Small intestine (tissue), 7 donors: ENCODE measurements around the gene C5orf47. TPM values are rescaled to one million over a fixed set of nuclear protein-coding genes. Genes with fewer than 3 reads are reported as not detected.
A peak's percentile ranks its signal among the peaks of the same experiment; 100 is the strongest.

Experiments used
- DNase-seq, 2 donors: peaks; one replicate each; pipeline versions ENCODE4 v3.0.0 to v3.0.0-alpha.2; 2013
- FAIRE-seq: peaks from 2 replicates; lab custom pipeline; 2012; peaks lifted over from hg19 to GRCh38; lab: Jason Lieb, UNC
- H3K27ac ChIP-seq, 3 donors: one replicate each; pipeline ENCODE4 v1.5.1; 2013; ENCODE audit warnings: low read length in 2 of 3, mild to moderate bottlenecking in 2 of 3, control low read depth in 1 of 3, inconsistent platforms in 1 of 3, low read depth in 1 of 3, moderate library complexity in 1 of 3
- H3K27me3 ChIP-seq, 3 donors: one replicate each; pipeline ENCODE4 v1.6.1; 2013; ENCODE audit warnings: low read length in 3 of 3, inconsistent platforms in 1 of 3; ENCODE audit not compliant: control insufficient read depth in 3 of 3, insufficient read depth in 3 of 3
- H3K36me3 ChIP-seq, 3 donors: one replicate each; pipeline ENCODE4 v1.6.1; 2013; ENCODE audit warnings: low read length in 3 of 3, inconsistent platforms in 1 of 3, low read depth in 1 of 3, mild to moderate bottlenecking in 1 of 3, moderate library complexity in 1 of 3; ENCODE audit not compliant: control insufficient read depth in 3 of 3, insufficient read depth in 2 of 3
- H3K4me1 ChIP-seq, 3 donors: one replicate each; pipeline ENCODE4 v1.6.1; 2013; ENCODE audit warnings: low read length in 2 of 3, inconsistent platforms in 1 of 3, low read depth in 1 of 3, mild to moderate bottlenecking in 1 of 3, moderate library complexity in 1 of 3; ENCODE audit not compliant: control insufficient read depth in 3 of 3, insufficient read depth in 2 of 3
- H3K4me3 ChIP-seq, 3 donors: one replicate each; pipeline ENCODE4 v1.5.1; 2013; ENCODE audit warnings: low read length in 3 of 3, control low read depth in 1 of 3, inconsistent platforms in 1 of 3, low read depth in 1 of 3, mild to moderate bottlenecking in 1 of 3, moderate library complexity in 1 of 3
- H3K9me3 ChIP-seq, 2 donors: one replicate each; pipeline ENCODE4 v1.6.1; 2013; ENCODE audit warnings: low read depth in 1 of 2, low read length in 1 of 2; ENCODE audit not compliant: control insufficient read depth in 2 of 2, insufficient read depth in 1 of 2
- WGBS, 3 donors: extraction: QIAGEN DNeasy Blood & Tissue Kit; methylation state at CpG; one replicate each; pipeline ENCODE4 v1.1.7; 2013; 5-methylcytosine and 5-hydroxymethylcytosine counted together
- polyA plus RNA-seq, 4 donors: library from polyadenylated mRNA; stranded (reverse) in 3 of 4; unstranded in 1 of 4; fragments of 200-250 nt in 3 of 4; fragments of 120-200 nt in 1 of 4; gene quantifications; one replicate each; pipeline versions ENCODE4 v1.2.1 to v1.2.3, GENCODE V29; 2013
- donor health status: healthy with polysubstance abuse.
- donor health status: control.
- donor health status: control.
- donor health status: Bipolar disorder and iron deficiency.
- donor health status: healthy.

The C5orf47 gene
- polyA plus RNA-seq, 4 donors, result 0.06 TPM; not detected in 3

DNA sequence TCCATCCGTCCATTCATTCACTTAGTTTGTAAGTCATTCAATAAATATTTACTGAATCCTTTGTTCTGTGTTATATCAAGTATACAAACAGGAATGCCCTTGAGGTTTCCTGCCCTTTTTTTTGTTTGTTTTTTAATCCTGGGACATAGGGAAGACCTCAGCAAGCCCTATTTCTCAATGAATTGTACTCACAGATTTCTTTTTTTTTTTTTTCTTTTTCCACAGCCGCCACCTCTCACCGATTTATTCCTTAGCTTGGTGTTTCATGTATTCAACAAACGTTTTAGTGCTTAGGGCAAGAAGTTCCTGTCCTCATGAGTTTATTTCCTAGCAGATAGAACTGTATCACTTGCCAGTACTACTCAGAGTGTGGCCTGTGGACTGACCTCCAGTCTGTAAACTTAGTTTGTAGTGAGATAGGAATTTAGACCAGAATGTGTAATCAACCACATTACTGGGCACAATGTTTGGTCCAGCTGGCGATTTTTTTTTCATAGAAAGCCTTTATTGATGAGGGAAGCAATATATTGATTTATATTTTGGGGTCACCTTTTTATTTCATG lies 35.4 kb upstream of the C5orf47 start:
- H3K36me3 ChIP-seq, result peaks cover 10 to 20% (median 16%) of the 10 kb centered on the region in 3 donors

DNA sequence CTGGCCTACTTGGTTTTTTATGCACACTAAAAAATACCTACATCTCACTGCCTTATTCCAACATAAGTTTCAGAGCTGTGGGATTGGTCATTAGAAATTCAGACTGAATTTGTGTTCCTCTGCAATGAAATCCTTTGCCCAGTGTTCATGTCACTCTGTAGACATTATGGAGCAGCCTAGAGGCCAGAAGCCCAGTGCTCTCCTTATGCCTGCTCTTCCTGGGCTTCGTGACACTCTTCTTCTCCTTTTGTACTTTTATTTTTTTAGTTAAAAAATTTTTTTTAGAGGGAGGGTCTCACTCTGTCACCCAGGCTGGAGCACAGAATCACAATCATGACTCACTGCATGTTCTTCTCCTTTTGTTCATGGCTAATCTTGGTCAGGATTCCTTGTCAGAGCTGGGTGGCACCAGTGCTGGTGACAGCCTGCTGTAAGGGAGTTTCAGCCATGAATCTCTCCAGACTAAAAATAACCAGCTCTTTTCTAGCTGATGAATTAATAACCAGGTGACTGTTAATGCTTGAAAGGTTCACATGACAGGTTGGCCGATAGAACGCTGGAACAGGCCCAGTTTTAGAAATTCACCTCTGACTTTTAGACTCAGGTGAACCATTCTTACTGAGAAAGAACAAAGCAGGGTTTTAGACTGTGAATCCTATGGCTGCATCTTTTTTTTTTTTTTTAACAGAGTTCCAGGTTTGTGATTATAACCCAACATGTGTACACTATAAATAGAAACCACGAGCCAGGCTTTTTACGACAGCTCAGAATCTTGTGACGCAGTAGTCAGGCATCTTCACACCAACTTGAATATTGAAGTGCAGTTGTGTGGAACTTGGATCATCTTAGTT lies 34.1 kb upstream of the C5orf47 start:
- DNase-seq (peak; percentile 17 to 80), FAIRE-seq (no peak)
- H3K36me3 ChIP-seq, result peaks cover 10 to 21% (median 16%) of the 10 kb centered on the region in 3 donors
- no peak overlapping the region for H3K4me3 ChIP-seq
- peak overlapping the region in 1 of 3 donors; percentile 82 for H3K27ac ChIP-seq
- H3K4me1 ChIP-seq, result peaks cover 0 to 17% (median 0%) of the 10 kb centered on the region in 3 donors
- no peaks in the 10 kb centered on the region for H3K27me3 ChIP-seq
- no peaks in the 10 kb centered on the region for H3K9me3 ChIP-seq
- WGBS, 3 donors, result 36 to 63% (median 55%) methylated on average over 6 of the region's 6 CpGs

More for the DNA sequence above, 35.4 kb upstream of the C5orf47 start:
- no peaks in the 10 kb centered on the region for H3K27me3 ChIP-seq
- FAIRE-seq (no peak), DNase-seq (no peak)
- no peak overlapping the region for H3K4me3 ChIP-seq
- H3K9me3 ChIP-seq, result no peaks in the 10 kb centered on the region
- H3K27ac ChIP-seq, result peak overlapping the region in 1 of 3 donors; percentile 20
- 79 to 86% (median 82%) methylated on average over 5 of the region's 5 CpGs for WGBS, 3 donors
- peaks cover 0 to 17% (median 0%) of the 10 kb centered on the region in 3 donors for H3K4me1 ChIP-seq

DNA sequence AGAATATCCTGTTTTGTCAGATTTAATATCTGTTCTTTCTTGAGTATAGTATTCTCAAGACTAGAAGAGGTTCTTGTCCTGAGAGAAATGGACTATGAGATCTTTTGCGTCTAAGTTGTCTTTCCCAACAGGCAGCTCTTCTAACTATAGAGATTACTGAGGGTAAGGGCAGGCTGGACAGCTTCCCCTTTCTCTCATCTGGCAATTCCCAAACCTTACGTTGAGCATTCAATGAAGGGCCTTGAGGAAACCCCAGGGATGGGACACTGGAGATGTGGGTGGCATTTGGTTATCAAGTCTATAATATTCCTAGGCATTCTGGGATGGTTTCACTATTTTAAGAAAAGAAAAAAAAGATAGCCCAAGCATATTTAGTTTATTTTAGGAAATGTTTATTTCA lies 28.0 kb upstream of the C5orf47 start:
- no peak overlapping the region for H3K27ac ChIP-seq
- H3K4me1 ChIP-seq, result peaks cover 0 to 2% (median 0%) of the 10 kb centered on the region in 3 donors
- WGBS, 3 donors, result 67 to 93% (median 67%) methylated on average over 2 of the region's 2 CpGs
- H3K36me3 ChIP-seq, result peaks cover 2 to 6% (median 4%) of the 10 kb centered on the region in 3 donors
- no peak overlapping the region for H3K4me3 ChIP-seq
- no peaks in the 10 kb centered on the region for H3K27me3 ChIP-seq
- DNase-seq, result no peak
- no peaks in the 10 kb centered on the region for H3K9me3 ChIP-seq
- no peak for FAIRE-seq

DNA sequence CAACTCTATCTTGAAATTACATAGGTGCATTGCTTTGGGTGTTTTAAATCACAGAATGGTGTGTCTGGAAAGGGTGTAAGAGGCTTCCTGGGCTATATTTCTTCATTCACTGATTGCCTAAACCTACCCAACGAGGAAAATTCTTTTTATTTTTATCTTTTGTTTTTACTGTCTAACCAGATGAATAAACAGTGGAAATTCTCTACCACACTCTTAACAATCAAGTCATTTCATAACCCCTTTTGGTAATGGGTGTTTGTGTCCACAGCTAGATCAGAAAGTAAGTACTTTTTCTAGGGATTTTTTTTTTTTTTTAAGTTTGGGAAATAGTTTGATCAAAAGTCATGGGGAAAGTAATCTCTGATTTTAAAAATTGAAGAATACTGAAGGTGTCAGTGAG lies 27.6 kb upstream of the C5orf47 start:
- 33 to 50% (median 50%) methylated on average over 1 of the region's 1 CpG for WGBS, 3 donors
- Histone ChIP-seq H3K9me3 (no peaks in the 10 kb centered on the region), H3K36me3 (peaks cover 2 to 5% (median 4%) of the 10 kb centered on the region in 3 donors), H3K4me1 (no peaks in the 10 kb centered on the region), H3K27ac (no peak overlapping the region), H3K27me3 (no peaks in the 10 kb centered on the region), H3K4me3 (no peak overlapping the region)
- DNase-seq, result no peak
- peak; percentile 10 for FAIRE-seq

DNA sequence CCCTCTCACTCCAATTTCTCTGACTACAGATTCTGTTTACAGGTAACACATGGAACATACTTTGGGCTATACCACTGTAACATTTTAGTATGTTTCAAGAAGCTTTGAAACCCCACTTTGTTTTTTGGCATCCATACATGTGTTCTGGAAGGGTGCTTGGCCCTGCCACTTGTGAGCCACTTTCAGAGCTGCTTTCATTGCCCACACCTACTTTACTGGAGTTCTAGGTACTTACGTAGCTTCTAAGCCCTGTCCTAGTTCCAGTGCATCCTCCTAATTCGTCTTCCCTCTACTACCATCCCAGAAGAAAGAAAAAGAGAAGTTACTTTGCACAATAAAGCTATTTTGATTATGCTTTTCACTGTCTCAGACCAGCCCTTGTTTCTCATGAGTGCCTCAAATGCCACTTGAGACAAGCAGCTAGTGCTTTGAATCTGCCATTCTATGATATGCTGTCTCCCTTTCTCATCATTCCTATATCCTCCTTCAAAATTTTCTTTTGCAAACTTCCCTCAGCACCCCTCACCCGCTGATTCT lies 26.5 kb upstream of the C5orf47 start:
- WGBS, 3 donors, result 89 to 96% (median 90%) methylated on average over 3 of the region's 3 CpGs
- FAIRE-seq, result no peak
- no peaks in the 10 kb centered on the region for H3K4me1 ChIP-seq
- H3K27ac ChIP-seq, result no peak overlapping the region
- no peaks in the 10 kb centered on the region for H3K9me3 ChIP-seq
- no peak overlapping the region for H3K4me3 ChIP-seq
- peaks cover 2 to 5% (median 4%) of the 10 kb centered on the region in 3 donors for H3K36me3 ChIP-seq
- no peaks in the 10 kb centered on the region for H3K27me3 ChIP-seq
- DNase-seq, result no peak

DNA sequence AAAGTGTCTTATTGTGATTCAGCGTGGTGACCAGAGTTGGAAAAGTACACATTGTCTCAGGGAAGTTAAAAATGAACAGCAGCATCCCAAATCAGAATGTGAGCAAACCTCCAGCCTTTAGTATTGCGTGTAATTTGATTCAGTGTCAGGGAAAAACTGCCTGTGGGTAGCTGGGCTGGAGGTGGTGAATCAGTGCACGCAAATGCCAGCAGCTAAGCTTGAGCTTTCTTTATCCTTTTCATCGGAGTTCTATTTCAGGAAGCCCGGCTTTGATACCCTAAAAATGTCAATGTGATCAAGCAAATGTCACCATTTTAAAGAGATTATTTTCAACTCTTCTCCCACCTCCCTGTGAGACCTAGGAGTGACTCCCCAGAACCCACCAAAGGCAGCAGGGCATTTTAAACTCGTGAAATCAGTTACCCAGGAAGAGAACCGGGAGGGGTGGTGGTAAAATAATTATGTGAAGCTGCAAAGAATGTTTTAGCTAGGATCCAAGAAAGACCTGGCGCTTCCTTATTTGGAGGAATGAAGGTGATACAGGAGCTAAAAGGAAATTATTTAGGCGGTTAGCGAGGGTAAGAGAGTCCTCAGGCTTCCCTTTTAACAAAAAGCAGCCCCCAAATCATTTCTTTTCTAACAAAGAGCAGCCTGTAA lies 25.7 kb upstream of the C5orf47 start:
- FAIRE-seq, result no peak
- Histone ChIP-seq H3K36me3 (peaks cover 2 to 5% (median 4%) of the 10 kb centered on the region in 3 donors), H3K4me3 (no peak overlapping the region)

DNA sequence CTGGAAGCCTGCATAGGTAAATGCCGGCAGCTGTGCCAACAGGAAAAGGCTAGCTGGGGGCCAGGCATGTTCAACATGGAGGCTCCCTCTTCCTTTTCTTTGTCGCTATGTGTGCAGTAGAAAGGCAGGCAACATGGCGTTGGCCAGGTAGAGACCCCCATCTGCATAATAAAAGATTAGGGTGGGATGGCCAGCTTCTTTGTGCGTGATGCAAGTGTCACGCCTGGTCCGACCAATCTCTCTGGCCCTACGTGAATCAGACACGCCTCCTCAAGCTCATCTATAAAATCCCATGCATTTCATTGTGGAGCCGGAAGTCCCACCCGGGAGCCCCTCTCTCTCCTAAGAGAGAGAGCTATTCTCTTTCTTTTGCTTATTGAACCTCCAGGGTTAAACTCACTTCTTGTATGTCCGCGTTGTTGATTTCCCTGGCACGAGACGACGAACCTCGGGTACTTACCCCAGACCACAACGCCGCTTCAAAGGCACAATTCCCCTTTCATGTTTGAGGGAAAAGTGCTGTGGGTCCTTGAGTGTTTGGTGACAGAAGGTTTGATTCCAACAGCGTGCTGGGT lies 25.0 kb upstream of the C5orf47 start:
- Histone ChIP-seq H3K36me3 (peaks cover 2 to 5% (median 4%) of the 10 kb centered on the region in 3 donors), H3K9me3 (no peaks in the 10 kb centered on the region), H3K27ac (no peak overlapping the region), H3K27me3 (no peaks in the 10 kb centered on the region), H3K4me3 (no peak overlapping the region), H3K4me1 (no peaks in the 10 kb centered on the region)
- no peak for DNase-seq
- WGBS, 3 donors, result 74 to 80% (median 77%) methylated on average over 19 of the region's 19 CpGs
- no peak for FAIRE-seq

More for the DNA sequence above, 25.7 kb upstream of the C5orf47 start:
- 56 to 69% (median 67%) methylated on average over 10 of the region's 10 CpGs for WGBS, 3 donors
- no peaks in the 10 kb centered on the region for H3K9me3 ChIP-seq
- H3K27ac ChIP-seq, result peak overlapping the region in 1 of 3 donors; percentile 18
- no peak for DNase-seq
- no peaks in the 10 kb centered on the region for H3K27me3 ChIP-seq
- no peaks in the 10 kb centered on the region for H3K4me1 ChIP-seq

DNA sequence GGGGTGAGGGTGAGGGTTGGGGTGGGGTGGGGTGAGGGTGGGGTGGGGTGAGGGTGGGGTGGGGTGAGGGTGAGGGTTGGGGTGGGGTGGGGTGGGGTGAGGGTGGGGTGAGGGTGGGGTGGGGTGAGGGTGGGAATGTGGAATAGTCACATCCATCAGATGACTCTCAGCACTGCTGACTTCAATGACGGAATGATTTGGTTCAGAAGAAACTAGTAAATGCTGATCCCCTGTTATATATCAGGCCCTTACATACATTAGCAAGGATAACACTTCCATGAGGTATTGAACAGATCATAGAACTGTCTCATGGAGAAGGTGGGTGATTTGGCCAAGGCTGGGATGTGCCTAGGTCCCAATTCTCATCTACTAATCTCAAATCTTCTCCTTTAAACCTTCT lies 24.5 kb upstream of the C5orf47 start:
- no peak for FAIRE-seq
- WGBS, 3 donors, result 82 to 100% (median 92%) methylated on average over 1 of the region's 1 CpG

More for the DNA sequence above, 24.5 kb upstream of the C5orf47 start:
- no peak for DNase-seq
- Histone ChIP-seq H3K4me1 (peaks cover 0 to under 1% (median 0%) of the 10 kb centered on the region in 3 donors), H3K9me3 (no peaks in the 10 kb centered on the region), H3K36me3 (peaks cover 2 to 4% (median 4%) of the 10 kb centered on the region in 3 donors), H3K27me3 (no peaks in the 10 kb centered on the region), H3K4me3 (no peak overlapping the region), H3K27ac (no peak overlapping the region)
